DND-41 (cell line): ENCODE data around the gene ACTN1.

Experiments
- EZH2 ChIP-seq: IDR thresholded peaks from 3 replicates; pipeline ENCODE4 v1.6.1; 2012; ENCODE audit warnings: borderline replicate concordance, low read depth, mild to moderate bottlenecking, moderate library complexity, low read length, inconsistent platforms; ENCODE audit not compliant: severe bottlenecking
- TF ChIP-seq, protein P1 (sequence below): IDR thresholded peaks from 2 replicates; pipeline ENCODE4 v1.5.1; 2012; ENCODE audit warnings: borderline replicate concordance, low read length, moderate library complexity, mild to moderate bottlenecking; ENCODE audit not compliant: poor library complexity, severe bottlenecking; ENCODE audit errors: extremely low read depth

GRCh38 chr14:69001375-69001774 lies 22.3 kb upstream of the ACTN1 start:
- TF ChIP-seq, protein P1, sequence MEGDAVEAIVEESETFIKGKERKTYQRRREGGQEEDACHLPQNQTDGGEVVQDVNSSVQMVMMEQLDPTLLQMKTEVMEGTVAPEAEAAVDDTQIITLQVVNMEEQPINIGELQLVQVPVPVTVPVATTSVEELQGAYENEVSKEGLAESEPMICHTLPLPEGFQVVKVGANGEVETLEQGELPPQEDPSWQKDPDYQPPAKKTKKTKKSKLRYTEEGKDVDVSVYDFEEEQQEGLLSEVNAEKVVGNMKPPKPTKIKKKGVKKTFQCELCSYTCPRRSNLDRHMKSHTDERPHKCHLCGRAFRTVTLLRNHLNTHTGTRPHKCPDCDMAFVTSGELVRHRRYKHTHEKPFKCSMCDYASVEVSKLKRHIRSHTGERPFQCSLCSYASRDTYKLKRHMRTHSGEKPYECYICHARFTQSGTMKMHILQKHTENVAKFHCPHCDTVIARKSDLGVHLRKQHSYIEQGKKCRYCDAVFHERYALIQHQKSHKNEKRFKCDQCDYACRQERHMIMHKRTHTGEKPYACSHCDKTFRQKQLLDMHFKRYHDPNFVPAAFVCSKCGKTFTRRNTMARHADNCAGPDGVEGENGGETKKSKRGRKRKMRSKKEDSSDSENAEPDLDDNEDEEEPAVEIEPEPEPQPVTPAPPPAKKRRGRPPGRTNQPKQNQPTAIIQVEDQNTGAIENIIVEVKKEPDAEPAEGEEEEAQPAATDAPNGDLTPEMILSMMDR, result no peak
- no peak for TF ChIP-seq EZH2
